Measurements from ENCODE around the gene MFN1.

MFN1 gene

GRCh38 chr3:179336345-179336929 is 11.1 kb upstream of the MFN1 start:
- no peak for DNase-seq (ENCODE audit: low read depth in 1 of 2, low spot score in 1 of 2)

DNA sequence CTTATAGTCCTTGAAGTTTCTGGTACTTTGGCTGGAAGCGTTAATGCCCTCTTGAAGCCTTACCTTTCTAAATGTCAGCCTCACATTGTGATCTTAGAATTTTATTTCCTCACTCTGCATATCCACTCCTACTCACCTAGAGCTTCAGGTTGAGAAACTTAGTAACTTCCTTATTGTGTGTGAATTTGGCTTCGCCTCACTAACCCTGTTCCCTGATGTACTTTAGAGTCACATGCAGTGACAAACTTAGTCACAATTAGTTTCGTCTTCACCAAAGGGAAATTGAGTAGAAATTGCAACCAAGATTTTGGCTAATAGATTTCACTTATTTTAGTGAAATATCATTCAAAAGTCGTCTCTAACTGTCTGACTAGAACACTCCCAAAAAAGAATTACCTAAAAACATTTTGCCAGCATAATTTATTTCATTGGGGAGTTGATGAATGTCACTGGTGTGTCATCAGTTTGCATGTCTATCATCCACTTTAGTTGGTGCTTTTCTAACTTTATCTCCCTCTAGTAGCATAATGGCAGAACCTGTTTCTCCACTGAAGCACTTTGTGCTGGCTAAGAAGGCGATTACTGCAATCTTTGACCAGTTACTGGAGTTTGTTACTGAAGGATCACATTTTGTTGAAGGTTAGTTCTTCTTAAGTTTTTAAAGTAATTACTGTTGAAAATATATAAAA is 960 bp downstream of the MFN1 start:
- DNase-seq (ENCODE audit: low read depth in 1 of 2, low spot score in 1 of 2), result no peak

GRCh38 chr3:179355996-179356395 is 8.5 kb downstream of the MFN1 start:
- no peak for DNase-seq (ENCODE audit: low read depth in 1 of 2, low spot score in 1 of 2)

- no peak for DNase-seq (ENCODE audit: low read depth in 1 of 2, low spot score in 1 of 2)
Measured at GRCh38 chr3:179363332-179363731, 15.8 kb downstream of the MFN1 start.

- no peak for DNase-seq (ENCODE audit: low read depth in 1 of 2, low spot score in 1 of 2)
Measured at GRCh38 chr3:179369621-179370020, 22.1 kb downstream of the MFN1 start.

GRCh38 chr3:179373938-179374337 is 26.4 kb downstream of the MFN1 start:
- no peak for DNase-seq (ENCODE audit: low read depth in 1 of 2, low spot score in 1 of 2)

GRCh38 chr3:179375091-179375999 is 27.8 kb downstream of the MFN1 start:
- no peak for DNase-seq (ENCODE audit: low read depth in 1 of 2, low spot score in 1 of 2)

DNA sequence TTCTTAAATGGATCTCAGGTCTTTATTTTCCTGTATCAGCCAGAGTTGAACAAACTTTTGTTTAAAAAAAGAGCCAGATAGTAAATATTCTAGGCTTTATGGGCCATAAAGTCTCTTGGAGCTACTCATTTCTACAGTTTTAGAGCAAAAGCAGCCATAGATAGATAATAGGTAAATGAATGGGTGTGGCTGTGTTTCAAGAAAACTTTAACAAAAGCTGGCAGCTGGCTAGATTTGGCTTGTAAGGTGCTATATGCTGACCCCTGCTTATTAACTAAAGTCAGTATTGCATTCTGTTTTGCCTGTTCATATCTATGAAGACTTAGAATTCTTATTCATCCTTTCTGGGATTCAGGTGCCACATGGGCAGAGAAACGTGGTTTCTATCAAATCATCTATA is 29.0 kb downstream of the MFN1 start:
- no peak for DNase-seq (ENCODE audit: low read depth in 1 of 2, low spot score in 1 of 2)

DNA sequence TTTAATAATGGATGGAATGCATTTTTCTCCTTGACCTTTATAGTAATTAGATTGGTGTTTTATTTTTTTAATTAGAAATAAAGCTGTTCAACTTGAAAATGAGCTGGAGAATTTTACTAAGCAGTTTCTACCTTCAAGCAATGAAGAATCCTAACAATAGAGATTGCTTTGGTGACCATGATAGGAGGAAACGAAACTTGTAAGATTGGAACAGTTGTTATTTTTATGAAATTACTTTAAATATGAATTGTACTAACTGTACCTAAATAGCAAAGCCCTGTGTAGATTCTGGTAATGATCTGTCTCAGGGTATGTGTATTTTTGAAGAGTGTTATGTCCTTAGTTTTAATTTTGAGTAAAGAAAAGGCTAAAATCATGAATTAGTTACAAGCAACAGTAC is 44.4 kb downstream of the MFN1 start:
- no peak for DNase-seq (ENCODE audit: low read depth in 1 of 2, low spot score in 1 of 2)

GRCh38 chr3:179398574-179399231 is 51.2 kb downstream of the MFN1 start:
- DNase-seq (ENCODE audit: low read depth in 1 of 2, low spot score in 1 of 2), result no peak

DNA sequence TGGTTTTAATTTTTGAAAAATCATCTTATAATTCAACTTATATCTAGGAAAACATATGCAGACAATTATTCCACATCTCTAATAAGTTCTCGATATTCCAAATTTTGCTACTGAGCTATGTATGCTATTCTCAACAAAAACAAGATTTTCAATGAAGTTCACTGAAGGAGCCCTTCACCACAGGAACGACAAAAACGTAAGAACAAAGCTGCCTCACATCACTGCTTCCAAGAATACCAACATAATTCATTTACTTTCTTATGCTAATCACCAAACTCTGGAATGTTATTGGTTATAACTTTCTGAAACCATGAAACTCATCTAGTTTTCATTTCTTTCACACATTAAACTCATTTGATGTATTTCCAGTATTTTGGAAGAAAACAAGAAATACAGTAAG is 54.1 kb downstream of the MFN1 start:
- DNase-seq (ENCODE audit: low read depth in 1 of 2, low spot score in 1 of 2), result no peak

- no peak for DNase-seq (ENCODE audit: low read depth in 1 of 2, low spot score in 1 of 2)
Measured at GRCh38 chr3:179402963-179403362, 55.5 kb downstream of the MFN1 start.

DNA sequence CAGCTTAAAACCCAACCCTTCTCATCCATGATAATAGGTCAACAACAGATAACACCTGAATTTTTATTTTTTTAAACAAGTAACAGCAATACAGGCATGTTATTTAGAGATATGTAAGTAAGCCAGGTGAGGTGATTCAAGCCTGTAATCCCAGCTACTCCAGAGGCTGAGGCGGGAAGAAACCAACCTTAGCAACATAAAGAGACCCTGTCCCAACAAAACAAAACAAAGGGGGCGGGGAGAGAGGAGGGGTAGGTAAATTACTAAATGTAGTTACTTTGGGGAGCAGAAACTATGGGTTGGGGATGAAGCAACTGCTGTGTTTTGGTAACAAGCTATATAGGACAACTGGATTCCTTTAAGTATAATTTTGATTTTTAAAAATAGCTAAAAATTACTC is 56.8 kb downstream of the MFN1 start:
- no peak for DNase-seq (ENCODE audit: low read depth in 1 of 2, low spot score in 1 of 2)

DNA sequence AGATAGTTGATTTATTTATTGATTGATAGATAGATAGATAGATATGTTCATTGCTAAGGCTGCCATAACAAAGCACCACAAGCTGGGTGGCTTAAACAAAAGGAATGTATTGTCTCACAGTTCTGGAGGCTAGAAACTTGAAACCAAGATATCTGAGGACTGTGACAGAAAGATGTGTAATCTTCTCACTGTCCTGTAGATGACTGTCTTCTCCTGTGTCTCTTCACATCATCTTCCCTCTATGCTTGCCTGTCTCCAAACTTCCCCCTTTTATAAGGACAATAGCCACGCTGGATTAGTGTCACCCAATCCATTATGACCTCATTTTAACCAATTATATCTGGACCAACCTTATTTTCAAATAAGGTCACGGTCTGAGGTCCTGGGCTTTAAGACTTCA is 62.8 kb downstream of the MFN1 start:
- DNase-seq (ENCODE audit: low read depth in 1 of 2, low spot score in 1 of 2), result no peak

GRCh38 chr3:179410999-179411398 is 63.5 kb downstream of the MFN1 start:
- no peak for DNase-seq (ENCODE audit: low read depth in 1 of 2, low spot score in 1 of 2)

GRCh38 chr3:179414804-179415203 is 67.3 kb downstream of the MFN1 start:
- DNase-seq (ENCODE audit: low read depth in 1 of 2, low spot score in 1 of 2), result no peak

DNA sequence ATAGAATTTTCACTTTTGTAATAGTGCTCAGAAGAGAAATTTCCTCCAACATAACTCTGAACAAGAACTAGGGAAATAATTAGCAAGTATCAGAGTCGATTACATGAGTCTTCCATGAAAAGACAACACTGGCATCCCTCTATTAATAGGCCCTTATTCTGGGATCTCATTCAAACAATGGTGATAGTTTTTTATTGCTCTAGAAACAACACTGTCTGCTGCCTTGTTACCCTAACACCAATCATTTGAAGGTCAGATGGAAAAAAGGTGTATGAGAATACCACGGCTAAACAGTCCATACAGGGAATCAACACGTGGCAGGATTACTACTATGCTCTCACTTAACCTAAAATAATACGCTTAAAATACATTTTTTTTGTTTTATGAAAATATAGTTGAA is 67.9 kb downstream of the MFN1 start:
- DNase-seq (ENCODE audit: low read depth in 1 of 2, low spot score in 1 of 2), result no peak

- DNase-seq (ENCODE audit: low read depth in 1 of 2, low spot score in 1 of 2), result no peak
Measured at GRCh38 chr3:179416681-179417080, 69.2 kb downstream of the MFN1 start.

DNA sequence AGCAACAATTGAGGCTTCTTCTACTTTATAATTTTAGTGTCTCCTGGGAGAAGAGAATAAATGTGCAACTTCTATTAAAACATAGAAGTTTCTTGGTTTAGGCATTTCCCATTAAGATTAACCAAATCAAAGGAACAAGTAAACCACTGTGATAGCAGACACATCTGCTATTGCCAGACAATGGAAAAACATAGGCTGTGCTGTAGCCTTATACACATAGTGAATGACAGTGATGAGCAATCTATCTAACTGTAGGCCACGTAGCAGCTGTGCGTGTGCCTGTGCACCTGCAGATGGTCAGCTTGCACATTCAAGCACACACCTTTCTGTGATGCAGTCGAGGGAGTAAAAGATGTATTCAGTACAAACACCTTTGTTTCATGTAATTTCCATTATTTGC is 71.1 kb downstream of the MFN1 start:
- no peak for DNase-seq (ENCODE audit: low read depth in 1 of 2, low spot score in 1 of 2)

GRCh38 chr3:179421500-179421899 is 74.0 kb downstream of the MFN1 start:
- no peak for DNase-seq (ENCODE audit: low read depth in 1 of 2, low spot score in 1 of 2)

GRCh38 chr3:179425075-179425474 is 77.6 kb downstream of the MFN1 start:
- DNase-seq (ENCODE audit: low read depth in 1 of 2, low spot score in 1 of 2), result no peak
